HG03439 (cell line): ENCODE results near the gene INPP5D.

Source experiments
- ATAC-seq: cut with Tn5 transposase; IDR thresholded peaks from one replicate; pipeline ENCODE4 v1.9.1; 2021; ENCODE audit warnings: mild to moderate bottlenecking, moderate library complexity; ENCODE audit not compliant: unreplicated experiment

INPP5D gene

DNA sequence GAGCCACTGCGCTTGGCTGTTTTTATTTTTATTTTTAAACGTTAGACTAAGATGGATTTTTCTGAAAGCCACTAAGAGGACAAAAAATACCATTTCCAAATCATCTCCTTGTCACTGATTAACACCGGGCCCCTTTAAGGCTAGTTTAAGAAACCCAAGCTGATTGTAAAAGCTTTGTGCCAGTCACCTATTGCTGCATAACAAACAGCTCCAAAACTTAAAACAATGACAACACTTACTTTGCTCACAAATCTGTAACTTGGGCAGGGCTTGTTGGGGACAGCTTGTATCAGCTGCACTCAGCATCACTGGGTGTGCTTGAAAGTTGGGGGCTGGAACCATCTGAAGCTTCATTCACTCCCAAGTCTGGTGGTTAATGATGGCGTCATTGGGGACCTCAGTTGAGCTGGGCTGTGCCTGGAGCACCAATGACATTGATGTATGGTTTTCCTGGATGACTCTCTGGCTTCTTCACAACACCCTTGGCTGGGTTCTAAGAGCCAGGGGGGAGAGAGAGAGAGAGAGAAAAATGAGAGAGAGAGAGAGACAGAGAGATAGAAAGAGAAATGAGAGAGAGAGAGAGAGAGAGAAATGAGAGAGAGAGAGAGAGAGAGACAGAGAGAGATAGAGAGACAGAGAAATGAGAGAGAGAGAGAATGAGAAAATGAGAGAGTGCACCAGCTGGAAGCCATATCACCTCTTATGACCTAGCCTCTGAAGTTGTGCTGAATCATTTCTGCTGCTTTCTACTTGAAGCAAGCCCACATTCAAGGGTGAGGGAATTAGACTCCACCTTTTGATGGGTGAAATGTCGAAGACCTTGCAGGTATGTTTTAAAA lies 165.3 kb downstream of the INPP5D start:
- no peak for ATAC-seq

DNA sequence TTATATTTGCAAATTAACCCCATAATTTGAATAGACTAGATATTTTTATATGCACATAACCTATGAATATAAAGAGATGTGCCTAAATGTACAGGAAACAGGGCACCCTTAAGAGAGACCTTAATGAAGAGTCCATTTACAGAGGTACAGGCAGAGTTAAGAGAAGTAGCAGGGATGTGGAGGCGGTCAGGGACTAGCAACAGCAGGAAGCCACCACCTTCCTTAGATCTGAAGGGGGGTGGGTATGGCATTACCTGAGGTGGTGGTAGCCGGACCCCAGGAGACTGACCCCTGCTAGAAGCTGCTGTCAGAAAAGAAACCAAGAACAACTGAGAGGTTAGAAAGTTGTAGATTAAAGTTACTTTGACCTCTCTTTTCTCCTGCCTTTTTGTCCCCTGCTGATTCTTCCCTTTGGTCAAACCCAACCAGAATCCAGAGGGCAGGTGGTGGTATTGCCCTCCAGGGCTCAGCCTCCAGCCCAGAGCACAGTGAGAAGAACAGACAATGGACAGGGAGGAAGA lies 166.4 kb downstream of the INPP5D start:
- no peak for ATAC-seq

DNA sequence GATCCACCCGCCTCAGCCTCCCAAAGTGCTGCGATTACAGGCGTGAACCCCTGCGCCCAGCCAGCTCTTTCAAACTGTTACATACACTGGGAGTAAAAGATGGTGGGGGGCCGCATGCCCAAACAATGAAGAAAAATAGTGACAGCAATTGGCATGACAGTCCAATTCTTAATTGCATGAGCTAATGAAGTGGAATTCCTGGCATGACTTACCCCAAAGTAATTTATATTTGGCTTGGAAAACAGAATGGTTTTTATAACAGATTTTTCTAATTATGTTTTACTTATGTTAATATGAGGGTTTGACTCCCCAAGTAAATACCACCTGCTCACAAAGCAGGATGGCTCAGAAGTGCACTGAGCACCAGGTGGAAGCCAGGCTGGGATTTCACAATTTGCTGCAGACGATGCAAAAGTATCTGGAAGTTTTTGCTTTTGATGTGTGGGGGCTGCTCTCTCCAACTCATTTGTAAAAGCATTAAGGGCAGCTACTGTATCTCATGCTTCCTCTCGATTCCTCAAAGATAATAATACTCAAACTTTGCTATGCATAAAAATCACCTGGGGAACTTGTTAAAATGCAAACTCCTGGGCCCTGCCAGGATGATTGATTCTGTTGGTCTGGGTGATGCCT lies 167.3 kb downstream of the INPP5D start:
- ATAC-seq, result no peak

DNA sequence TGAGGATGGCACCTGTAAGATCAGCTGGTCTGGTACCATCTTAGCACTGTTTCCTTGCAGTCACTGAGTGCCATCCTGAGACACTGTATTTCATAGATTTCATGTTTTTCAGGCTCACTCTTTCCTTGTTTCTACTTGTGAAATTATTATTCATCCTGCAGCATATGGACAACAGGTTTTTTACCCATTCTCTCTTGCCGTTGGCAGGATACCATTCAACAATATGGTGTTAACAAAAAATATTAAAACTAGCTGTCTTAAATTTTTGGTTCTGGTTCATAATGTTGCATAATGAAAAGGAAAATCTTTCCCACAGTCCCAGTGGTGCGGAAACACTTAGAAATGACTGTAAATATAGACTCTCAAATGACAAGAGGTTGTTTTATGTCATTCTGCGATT lies 168.2 kb downstream of the INPP5D start:
- no peak for ATAC-seq

DNA sequence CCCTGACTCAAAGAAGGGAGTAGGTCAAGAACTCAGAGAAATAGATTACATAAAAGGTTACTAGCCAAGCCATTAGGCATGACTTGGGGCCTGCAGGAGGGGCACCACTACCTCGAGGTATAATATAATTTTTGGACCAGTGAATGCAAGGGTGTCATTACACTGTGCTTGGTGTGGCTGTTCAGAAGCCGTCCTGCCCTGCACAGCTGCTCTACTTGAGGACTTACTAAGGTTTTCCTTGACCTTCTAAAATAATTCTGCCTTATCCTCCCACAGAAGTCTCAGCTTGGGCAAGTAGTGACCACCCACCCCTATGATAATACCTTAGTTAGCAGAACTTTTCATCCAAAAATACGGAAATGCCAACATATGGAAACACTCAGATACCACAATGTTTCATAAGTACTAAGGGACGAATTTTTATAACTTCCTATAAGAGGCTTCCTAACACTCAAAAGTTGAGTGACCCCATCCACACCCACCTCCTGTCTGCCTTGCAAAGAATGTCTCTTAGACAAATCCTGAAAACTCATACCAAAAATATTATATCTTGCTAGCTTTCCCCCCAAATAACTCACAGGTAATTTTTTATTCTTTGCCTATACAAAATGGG lies 173.6 kb downstream of the INPP5D start:
- ATAC-seq, result no peak

DNA sequence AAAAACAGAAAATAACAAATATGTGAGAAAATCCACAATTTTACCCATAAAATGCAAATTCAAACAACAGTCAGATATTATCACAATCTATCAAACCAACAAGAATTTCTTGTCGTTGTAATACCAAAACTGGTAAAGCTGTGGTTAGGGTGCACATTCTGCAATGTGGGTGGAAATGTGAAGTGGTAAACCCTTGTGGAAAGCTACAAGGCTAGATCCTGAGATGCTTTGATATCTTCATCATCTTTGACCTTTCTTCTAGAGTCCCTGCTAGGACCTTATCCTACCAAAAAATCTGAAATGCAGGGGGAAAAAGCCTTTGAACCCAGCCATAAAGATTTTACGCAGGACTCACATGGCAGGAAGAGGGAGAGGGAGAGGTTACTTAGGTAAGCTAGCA lies 174.1 kb downstream of the INPP5D start:
- no peak for ATAC-seq

DNA sequence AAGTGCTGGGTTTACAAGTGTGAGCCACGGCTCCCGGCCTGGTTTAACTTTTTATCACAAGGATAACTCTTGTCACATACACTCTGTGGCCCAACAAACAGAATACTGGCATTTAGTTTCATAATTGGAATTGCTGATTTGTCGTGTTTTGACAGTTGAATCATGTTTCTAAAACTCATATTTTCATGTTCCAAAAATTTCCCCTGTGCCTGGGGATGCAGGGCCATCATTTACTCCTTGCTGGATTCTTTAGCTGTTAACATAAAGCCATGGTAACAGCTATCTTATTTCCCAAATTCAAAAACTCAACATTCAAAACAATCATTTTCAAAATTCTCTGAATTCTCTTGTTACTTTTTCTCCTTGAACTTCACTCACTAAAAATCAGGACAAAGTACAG lies 174.9 kb downstream of the INPP5D start:
- ATAC-seq, result no peak

DNA sequence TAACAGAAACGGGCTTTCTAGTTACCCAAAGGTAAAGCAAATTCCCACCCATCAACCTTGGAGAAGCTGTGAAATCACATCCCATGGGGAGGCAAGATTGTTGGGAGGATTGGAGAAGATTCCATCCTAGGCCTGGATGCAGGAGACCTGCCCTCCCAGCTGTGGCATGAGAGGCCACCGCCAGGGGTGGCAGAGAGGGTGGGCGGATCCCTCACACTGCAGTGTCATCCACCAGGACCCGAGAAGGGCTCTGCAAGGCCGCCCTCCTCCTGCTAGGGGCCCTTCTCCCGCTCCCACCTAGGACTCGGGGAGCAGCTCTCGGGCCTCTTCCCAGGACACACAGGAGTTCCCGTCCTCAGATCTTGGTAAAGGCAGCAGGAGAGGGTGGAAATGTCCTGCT lies 175.8 kb downstream of the INPP5D start:
- no peak for ATAC-seq

DNA sequence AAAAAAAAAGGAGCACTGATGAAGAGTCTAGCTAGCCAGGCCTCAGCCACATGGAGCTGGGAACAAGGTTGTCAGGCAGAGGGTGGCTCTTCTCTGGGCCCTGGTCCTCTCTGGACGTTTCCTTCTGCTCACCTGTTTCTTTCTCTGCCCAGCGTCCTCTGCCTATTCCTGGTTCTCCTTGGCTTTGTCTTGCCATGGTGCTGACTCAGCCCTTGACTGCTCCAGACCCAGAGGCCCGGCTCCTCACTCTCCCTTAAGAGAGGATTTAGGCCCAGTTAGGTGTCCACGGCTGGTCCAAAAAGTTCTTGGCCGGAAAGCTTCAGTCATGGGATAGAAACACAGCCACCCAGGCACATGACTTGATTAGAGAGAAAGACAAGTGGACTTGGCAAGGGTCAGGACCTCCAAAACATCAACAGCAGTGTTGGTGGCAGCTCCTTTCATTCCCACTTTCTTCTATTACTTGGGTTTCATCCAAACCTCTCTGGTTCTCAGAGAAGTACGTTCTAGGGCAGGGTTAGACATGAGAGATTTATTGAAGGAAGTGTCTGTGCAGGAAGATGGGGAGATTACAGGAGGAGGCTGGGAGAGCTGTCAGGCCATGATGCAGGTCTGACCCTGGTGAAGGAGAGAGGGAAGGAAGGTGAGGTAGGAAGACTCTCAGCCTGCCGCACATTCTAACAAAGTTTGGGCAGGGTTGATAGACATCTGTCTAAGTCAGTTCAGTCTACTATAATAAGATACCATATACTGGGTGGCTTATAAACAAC lies 176.9 kb downstream of the INPP5D start:
- ATAC-seq, result no peak

DNA sequence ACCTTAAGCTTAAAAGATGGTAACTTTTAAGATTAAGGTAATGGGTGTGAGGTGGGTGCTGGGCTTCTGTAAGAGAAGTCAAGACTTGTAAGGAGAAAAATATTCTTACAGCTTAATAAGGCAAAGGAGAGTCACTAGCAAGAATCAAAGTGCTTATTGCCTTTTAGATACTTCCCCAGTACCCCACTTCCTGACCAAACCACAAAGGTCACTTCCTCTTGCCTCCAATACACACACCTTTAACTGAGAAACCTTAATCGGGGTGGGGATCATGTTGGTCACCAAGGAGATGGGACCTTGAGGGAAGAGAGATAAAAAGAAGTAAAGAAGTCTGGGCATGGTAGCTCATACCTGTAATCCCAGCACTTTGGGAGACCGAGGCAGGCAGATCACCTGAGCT lies 180.8 kb downstream of the INPP5D start:
- ATAC-seq, result no peak

DNA sequence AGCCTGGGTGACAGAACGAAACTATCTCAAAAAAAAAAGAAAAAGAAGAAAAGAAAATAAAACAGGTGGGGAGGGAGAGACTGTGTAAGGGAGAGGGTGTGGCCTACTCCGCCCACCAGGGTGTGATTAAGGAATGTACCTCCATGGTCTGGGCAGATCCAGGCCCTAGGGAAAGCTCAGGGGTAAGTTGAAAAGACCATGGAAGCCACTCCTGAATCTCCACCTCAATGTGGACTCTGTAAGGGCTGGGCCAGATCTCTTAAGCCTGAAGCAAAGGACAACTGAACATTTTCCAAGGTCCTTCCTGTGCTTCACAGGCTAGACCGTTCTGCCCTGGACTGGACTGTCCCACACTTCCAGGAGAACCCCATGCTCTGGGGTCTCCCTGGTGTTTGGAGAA lies 181.7 kb downstream of the INPP5D start:
- ATAC-seq, result no peak

DNA sequence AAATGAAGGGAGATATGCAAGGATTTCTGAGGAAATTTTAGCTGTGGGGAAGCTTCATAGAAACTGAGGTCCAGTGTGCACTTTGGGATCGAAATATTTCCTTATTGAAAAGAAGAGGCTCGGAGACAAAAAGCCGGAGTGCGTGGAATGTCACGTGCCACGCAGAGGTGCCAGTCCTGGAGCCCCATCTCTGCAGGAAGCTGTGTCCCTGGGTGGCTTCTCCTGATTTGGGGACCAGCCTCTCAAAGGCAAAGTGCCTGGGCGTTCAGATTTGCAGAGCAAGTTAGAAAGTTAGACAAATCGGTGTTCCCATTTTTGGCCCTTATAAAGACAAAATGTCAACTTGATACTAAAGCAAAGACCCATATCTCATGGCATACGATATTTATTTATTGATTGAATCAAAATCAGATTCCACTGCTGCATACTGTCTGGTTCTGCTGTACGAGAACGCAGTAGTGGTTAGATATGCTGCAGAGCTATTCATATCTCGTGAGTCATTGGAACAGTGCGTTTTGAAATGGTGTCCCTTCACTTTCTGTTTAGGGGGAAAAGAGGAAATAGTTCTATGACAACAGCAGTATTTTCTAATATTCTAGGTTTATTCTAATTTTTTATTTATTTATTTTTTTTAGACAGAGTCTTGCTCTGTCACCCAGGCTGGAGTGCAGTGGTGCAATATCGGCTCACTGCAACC lies 182.2 kb downstream of the INPP5D start:
- ATAC-seq, result no peak

DNA sequence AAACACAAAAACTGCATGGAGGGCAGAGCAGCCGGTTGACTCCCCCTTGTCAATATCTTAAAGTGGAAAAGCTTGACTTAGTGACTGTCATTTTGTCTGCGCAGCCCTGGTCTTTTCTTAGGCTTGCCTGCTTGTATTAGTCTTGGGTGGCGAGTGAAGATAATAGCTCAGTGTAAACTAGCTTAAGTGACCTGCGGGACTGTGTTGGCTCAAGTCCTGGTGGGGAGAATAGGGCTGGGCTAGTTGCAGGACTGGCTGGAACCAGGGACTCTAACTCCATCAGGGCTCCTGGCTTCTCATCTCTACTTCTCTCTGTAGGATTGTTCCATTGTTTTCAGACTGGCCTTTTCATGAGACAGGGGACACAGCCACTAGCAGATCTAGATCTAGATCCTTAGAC lies 183.2 kb downstream of the INPP5D start:
- no peak for ATAC-seq

DNA sequence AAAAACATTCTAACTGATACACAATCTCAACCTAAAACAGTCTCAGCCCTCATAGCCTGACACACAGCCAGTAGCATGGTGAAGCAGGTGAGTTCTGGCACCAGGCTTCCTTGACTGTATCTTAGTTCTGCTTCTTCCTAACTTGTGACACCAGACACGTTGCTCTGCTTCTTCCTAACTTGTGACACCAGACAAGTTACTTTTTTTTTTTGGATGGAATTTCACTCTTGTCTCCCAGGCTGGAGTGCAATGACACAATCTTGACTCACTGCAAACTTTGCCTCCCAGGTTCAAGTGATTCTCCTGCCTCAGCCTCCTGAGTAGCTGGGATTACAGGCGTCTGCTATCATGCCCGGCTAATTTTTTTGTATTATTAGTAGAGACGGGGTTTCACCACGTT lies 184.7 kb downstream of the INPP5D start:
- no peak for ATAC-seq

DNA sequence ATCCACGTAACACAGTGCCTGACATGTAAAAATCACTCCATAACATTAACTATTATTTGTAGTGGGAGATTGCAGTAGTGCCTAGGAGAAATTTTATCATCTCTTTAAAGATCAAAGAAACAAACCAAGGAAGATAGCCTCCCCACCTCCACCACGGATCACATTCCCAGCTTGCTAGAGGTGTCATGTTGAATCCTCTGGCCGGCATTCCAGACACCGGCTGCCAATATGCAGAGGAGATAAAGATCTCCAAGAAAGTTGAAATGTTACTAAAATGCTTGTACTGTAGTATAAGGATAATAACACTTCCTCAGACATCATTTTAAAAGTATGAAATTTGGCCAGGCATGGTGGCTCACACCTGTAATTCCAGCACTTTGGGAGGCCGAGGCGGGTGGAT lies 185.3 kb downstream of the INPP5D start:
- no peak for ATAC-seq

DNA sequence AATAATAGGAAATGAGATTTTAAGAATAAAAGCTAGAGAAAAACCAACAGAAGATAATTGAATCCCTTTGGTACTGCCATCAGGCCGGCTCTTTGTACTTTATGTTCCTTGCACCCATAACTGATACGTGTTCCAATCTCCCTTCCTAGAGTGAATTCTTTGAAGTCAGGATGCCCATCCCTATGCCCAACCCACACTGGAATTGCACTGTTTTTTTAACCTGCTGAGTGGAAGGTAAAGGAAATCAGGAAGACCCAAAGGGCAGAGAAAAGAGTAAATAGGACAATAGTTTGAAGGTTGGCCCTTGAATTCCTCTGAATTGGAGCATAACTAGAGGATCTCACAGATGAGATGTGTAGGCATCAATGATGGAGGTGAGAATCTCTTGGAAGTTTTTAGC lies 187.0 kb downstream of the INPP5D start:
- no peak for ATAC-seq

DNA sequence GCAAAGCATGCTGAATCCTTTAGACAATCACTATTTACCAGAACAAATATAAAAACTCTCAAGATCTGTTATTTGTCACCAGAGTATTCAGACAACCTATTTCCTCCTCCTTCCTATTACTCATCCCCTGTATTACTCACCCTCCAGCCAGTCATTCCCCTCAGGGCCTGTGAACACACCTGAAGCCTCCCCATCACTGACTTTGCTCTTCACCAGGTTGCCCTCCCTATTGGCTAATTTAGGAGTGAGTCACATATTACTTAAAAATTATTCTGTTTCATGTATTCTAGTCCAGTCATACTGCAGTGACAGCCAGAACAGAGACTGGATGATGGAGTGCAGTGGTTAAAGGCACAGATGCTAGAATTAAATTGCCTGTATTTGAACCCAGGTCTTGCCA lies 187.6 kb downstream of the INPP5D start:
- ATAC-seq, result no peak

DNA sequence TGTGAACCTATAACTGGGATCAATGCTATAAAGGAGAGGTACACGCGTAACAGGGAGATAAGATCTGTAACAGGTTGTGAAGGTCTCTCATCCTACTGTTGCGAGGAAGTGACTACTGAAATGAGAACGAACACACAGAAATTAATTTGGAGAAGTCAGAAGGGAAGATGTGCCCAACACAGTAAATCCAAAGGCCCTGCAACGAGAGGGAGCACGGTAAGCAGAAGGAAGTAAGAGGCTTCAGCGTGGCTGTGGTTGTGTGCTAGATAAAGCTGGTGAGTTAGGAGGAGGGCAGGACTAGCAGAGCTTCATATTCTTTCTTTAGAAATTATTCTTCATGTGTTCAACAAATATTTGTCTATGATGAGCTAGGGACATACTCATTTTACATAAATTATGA lies 188.9 kb downstream of the INPP5D start:
- no peak for ATAC-seq

DNA sequence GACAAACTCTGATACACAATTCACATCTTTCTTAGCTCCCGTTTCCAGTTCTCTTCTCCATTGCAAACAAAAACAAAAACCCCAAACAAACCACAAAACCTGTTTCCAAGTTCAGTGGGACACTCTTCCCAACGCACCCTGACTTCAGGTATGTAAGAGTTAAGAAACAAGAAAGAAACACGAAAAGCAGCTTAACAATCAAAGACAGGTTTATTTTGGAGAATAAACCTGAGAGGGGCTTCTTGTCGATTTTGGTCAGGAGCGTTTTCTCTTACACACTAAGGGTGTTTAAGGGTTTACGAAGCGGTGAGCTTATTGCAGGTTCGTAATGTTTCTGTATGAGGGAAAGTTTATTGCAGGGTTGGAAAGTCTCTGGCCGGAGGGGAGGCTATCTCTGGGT lies 190.4 kb downstream of the INPP5D start:
- no peak for ATAC-seq

DNA sequence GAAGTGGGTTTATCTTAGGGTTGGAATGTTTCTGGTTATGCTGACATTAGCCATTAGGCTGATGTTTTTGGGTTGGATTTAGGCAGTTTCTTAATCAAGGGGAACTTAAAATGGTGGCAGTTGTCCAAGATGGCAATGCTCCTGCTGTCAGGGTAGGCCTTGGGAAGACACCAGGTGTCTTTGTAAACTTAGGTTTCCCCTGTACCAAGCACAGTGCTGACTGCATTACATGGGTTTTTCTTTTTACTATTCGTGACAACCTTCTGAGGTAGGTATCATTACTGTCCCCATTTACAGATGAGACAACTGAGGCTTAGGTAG lies 190.8 kb downstream of the INPP5D start:
- ATAC-seq, result no peak
